Medulla oblongata (tissue), 1 donor: ENCODE data around the gene CCDC88C.
"Not testable (repeated sequence)": the region's sequence is repeated elsewhere in the genome, so short reads cannot be mapped to it uniquely, and the experiment has no call there.

ENCODE experiments used
- DNase-seq: peaks from one replicate; pipeline ENCODE4 v3.0.0-alpha.2; 2015; ENCODE audit errors: extremely low spot score

Gene CCDC88C

GRCh38 chr14:91250912-91251311 lies 166.7 kb downstream of the CCDC88C start:
- DNase-seq = no peak

- DNase-seq = peak; percentile 35
These were observed 167.6 kb downstream of the CCDC88C start for GRCh38 chr14:91249841-91250616.

GRCh38 chr14:91246051-91246852 lies 171.4 kb downstream of the CCDC88C start:
- DNase-seq = no peak

- not testable (repeated sequence) for DNase-seq
These were observed 172.0 kb downstream of the CCDC88C start for GRCh38 chr14:91245616-91246015.

GRCh38 chr14:91245029-91245428 lies 172.6 kb downstream of the CCDC88C start:
- DNase-seq = no peak

GRCh38 chr14:91244501-91244901 lies 173.1 kb downstream of the CCDC88C start, which contains the start of gene GPR68:
GPR68 (minus strand) TSS chr14:91244704; CDS start chr14:91235050, 9,654 bp downstream.
- peak; percentile 76 for DNase-seq

- DNase-seq = no peak
These were observed 174.5 kb downstream of the CCDC88C start for GRCh38 chr14:91243074-91243471.

- no peak for DNase-seq
These were observed 175.0 kb downstream of the CCDC88C start for GRCh38 chr14:91242635-91243034.

- peak; percentile 76 for DNase-seq
These were observed 175.8 kb downstream of the CCDC88C start for GRCh38 chr14:91241863-91242262.

GRCh38 chr14:91238661-91239060 lies 179.0 kb downstream of the CCDC88C start:
- no peak for DNase-seq

GRCh38 chr14:91238085-91238484 lies 179.5 kb downstream of the CCDC88C start:
- no peak for DNase-seq

- DNase-seq = no peak
These were observed 180.4 kb downstream of the CCDC88C start for GRCh38 chr14:91237219-91237618.

- DNase-seq = no peak
These were observed 181.8 kb downstream of the CCDC88C start for GRCh38 chr14:91235841-91236240.

- no peak for DNase-seq
These were observed 182.9 kb downstream of the CCDC88C start for GRCh38 chr14:91234791-91235114.

GRCh38 chr14:91233936-91234790 lies 183.5 kb downstream of the CCDC88C start:
- DNase-seq = no peak

- DNase-seq = no peak
These were observed 185.0 kb downstream of the CCDC88C start for GRCh38 chr14:91232603-91233002.

- no peak for DNase-seq
These were observed 185.6 kb downstream of the CCDC88C start for GRCh38 chr14:91232052-91232451.

- DNase-seq = no peak
These were observed 186.2 kb downstream of the CCDC88C start for GRCh38 chr14:91231446-91231845.

GRCh38 chr14:91230397-91231035 lies 187.1 kb downstream of the CCDC88C start:
- DNase-seq = no peak

- no peak for DNase-seq
These were observed 187.8 kb downstream of the CCDC88C start for GRCh38 chr14:91229743-91230200.

GRCh38 chr14:91229005-91229382 lies 188.6 kb downstream of the CCDC88C start:
- no peak for DNase-seq
